Gastroesophageal sphincter (tissue), 3 donors: Measurements from ENCODE around the gene POLR3G.

Source experiments
- CTCF ChIP-seq, 4 experiments: fragments of 200-600 bp in 2 of 4; fragments of 450-650 bp in 2 of 4; sonication (generic) in 1 of 4; IDR thresholded peaks; one replicate each; pipeline ENCODE4 v1.5.1; 2017 to 2019; ENCODE audit warnings: antibody characterized with exemption in 4 of 4, mild to moderate bottlenecking in 2 of 4, moderate library complexity in 2 of 4
- EP300 ChIP-seq: sonication (generic); formaldehyde crosslinking; IDR thresholded peaks from one replicate; pipeline ENCODE4 v1.6.1; 2017; ENCODE audit warnings: antibody characterized with exemption, mild to moderate bottlenecking
- POLR2A ChIP-seq, 2 donors: fragments of 450-650 bp; IDR thresholded peaks; one replicate each; pipeline ENCODE4 v1.6.1; 2017; ENCODE audit warnings: antibody characterized with exemption in 2 of 2, mild to moderate bottlenecking in 2 of 2, moderate library complexity in 1 of 2

DNA sequence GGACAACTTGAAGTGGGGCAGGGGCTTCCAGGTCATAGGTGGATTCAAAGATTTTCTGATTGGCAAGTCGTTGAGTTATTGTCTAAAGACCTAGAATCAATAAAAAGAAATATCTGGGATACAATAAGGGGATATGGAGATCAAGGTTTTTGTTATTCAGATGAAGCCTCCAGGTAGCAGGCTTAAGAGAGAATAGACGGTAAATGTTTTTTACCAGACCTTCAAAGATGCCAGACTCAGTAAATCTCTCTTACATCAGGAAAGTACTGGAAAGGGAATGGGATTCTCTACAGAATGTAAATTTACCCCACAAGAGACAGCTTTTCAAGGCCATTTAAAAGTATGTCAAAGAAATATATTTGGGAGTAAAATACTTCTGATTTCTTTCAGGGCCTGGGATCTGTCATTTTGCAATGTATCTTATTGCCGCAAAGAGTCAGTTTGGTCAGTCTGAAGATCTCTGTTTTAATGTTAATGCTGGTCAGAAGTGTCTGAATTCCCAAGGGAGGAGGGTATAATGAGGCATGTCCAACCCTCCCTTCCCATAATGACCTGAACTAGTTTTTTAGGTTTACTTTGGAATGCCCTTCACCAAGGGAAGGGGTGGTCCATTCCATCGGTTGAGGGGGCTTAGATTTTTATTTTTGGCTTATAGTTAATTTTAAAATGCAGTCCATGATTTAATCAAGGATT is 68.3 kb downstream of the POLR3G start:
- no peak for TF ChIP-seq EP300
- no peak for TF ChIP-seq CTCF (IDR thresholded peaks at IDR 0.05)
- no peak for TF ChIP-seq POLR2A (IDR thresholded peaks at IDR 0.05)
